GM21390 (cell line): Measurements from ENCODE around the gene SCFD2.

Source experiments
- ATAC-seq: cut with Tn5 transposase; IDR thresholded peaks from one replicate; pipeline ENCODE4 v1.9.1; 2021; ENCODE audit not compliant: unreplicated experiment

The SCFD2 gene

DNA sequence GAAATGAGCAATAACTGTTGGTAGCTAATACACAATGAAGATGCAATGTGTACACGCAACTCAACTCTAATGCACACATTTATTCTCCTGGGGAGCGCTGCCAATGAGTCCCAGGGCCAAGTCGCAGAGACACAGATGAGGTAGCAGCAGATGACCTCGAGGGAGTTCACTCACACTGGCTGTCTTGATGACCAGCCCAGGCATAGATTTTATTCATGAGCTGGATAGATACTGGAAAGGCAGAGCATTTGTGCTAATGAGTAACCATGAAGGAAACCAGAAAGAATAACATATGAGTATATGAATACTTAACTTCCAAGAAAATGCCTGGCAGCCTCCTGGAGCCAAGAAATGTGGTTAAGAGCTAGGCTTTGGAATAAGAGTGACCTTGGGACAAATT is 461.4 kb downstream of the SCFD2 start:
- no peak for ATAC-seq

- ATAC-seq, result no peak
These were observed 462.6 kb downstream of the SCFD2 start for GRCh38 chr4:52903273-52903672.

DNA sequence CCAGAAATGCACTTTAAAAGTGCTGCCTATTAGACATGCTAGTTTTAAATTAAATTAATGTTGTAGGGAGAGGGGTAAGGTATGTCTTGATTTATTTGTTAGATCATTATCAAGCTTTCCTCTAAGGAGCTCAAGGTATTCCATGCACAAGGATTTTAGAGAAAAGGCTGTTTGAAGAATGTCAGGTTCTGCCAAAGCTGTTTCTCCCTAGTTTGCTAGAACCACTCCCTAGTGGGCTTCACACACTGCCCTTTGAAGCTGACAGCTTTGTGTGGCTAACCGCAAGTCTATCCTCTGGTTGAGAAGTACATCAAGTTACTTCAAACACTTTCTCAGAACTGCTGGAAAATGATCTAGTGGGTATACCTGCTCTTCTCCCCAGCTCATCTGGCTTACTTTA is 471.4 kb downstream of the SCFD2 start:
- ATAC-seq, result no peak

DNA sequence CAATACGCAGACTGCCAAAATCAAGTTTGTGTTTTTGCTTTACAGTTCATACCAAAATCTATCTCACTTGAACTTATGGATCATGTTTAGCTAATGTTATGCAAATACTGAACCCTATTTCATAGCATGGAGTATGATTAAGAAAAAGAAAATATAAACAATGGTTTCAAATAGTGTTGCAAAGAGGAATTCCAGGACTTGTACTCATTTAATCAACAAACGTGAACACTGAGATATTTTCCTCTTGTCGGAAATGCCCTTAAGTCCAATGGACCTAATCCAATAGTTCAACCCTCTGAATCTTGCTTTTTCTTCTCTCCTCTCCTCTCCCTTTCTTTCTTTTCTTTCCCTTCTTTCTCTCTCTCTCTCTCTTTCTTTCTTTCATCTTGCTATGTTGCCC is 473.0 kb downstream of the SCFD2 start:
- no peak for ATAC-seq

- ATAC-seq, result no peak
These were observed 474.1 kb downstream of the SCFD2 start for GRCh38 chr4:52891743-52892142.

DNA sequence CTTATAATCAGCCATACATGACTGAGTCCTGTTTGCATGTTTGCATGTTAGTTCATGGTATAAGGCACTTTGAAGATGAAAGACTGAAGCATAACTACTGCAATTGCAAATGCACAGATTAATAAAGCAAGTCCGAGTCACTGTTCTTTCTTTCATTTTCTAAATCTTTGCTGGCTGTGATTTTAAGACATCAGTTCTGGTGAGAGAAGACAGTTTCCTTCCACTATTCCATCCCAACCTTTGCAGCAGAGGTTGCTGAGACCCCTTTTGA is 475.4 kb downstream of the SCFD2 start:
- no peak for ATAC-seq

DNA sequence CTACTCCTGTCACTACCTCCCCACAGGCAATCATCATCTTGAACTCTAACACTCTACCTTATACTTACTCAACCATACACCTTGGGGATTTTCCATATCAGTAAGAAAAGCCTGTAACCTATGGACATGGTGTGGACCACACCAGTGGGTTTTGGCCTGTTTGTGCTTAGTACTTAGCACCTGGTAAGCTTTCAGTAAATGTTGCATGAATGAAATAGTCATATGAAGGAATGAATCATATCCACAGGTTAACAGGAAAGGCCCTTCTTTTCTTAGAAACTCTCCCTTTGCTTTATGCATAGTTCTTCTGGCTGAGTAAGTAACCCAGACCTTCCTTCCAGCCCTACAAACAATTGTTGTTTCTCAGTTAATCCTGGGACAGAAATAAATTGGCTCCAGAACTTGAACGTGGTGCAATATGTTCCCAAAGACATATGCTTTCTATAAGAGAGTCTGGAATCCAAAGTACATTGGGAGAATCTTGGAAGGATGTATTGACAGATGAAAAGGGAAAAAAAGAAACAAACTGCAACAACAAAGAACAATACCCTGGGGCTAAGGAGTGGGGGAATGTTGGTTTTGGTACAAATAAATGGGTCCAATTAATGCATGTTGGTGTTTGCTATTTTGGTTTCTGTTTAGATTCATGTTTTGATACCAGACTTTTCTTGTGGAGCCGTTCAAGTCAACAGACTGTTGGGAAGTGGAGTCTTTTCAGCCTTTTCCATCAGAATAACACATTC is 475.9 kb downstream of the SCFD2 start:
- no peak for ATAC-seq

DNA sequence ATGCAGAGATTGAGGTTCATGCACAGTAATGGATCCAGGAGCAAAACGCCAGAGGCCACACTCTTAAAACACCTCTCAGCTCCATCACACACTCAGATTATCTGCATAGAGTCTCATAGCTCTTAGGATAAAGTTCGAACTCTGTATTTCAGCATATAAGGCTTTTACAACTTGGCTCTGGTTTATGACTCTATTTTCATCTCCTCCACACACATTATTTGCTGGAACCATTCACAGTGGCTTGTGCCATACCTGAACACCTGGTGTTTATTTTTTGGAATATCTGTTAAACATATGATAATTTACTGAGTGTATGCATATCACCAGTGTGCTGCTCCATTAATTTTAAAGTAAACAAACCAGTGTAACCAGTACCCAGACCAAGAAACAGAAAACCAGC is 476.5 kb downstream of the SCFD2 start:
- no peak for ATAC-seq

DNA sequence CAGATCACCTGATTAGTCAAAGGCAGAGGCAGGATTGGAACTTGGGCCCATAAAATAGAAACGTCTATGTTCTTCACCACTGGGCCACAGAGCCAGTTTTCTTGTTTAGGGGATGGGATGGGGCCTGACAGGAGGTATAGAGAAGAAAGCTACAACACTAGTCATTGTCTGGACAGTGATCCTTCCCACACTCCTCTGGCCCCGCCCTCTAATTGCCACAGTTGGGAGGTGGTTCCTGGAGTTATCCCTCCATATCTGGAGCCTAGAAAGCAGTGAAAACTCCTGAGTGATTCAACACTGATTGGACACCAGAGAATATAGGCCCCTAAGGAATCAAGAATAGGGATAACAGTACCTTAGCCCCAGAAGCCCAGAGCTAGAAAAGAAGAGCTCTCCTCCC is 480.9 kb downstream of the SCFD2 start:
- ATAC-seq, result no peak

GRCh38 chr4:52883707-52884669 is 481.9 kb downstream of the SCFD2 start:
- no peak for ATAC-seq

- ATAC-seq, result no peak
These were observed 482.7 kb downstream of the SCFD2 start for GRCh38 chr4:52883183-52883621.

DNA sequence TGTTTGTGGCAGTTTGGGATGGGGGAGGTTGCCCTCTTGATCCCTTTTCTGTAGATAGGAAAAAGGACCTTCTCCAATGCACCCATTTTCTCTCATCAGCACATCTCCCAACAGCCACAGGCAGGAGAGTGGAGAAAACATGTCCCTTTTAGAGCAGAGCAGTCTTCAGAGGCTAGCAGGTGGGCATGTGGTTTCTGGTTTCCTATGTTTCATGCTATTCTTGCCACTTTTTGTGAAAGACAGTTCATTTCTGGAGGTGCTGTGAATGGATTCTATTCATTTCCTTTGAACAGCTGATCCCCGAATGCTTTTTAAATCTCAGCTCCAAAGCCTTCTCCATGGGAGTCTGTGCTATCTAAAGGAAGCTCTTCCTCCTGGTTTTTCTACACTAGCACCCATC is 484.9 kb downstream of the SCFD2 start:
- ATAC-seq, result no peak

- ATAC-seq, result no peak
These were observed 486.4 kb downstream of the SCFD2 start for GRCh38 chr4:52879471-52879870.

DNA sequence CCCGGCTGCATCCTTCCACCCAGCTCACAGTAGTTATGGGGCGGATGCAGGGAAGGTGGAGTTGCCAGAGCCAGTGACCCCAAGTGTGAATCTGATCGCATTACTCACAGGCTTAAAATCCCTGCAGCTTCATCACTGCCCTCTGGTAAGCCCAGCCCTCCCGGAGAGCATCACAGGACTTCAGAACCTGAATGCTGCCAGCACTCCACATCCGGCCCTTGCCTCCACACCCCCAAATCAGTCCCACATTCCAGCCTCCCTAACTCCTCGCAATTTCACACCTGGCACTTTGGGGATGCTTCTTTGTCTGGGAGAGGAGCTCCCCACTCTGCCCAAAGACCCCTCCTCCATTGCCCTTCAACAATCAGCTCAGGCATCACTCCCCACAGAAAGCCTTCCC is 488.2 kb downstream of the SCFD2 start:
- ATAC-seq, result no peak

DNA sequence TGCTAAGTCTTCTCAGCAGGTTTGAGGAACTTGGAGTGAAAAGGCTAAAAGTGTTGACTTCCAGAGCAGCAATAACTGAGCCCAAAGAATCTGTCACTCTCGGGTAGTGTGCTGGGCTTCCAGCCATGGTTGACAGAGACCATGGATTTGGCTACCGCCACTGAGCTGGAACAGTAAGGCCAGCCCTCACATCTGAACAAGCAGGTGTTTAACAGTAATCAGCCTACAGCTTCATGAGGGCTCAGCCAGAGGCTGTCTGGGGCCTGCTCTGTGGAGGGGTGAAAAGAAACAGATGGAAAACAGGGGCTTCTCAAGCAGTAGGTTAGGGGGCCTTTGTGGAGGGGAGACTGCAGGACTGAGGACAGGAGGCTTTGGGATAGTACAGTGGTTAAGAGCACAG is 488.8 kb downstream of the SCFD2 start:
- no peak for ATAC-seq

GRCh38 chr4:52876069-52876468 is 489.8 kb downstream of the SCFD2 start:
- ATAC-seq, result no peak

DNA sequence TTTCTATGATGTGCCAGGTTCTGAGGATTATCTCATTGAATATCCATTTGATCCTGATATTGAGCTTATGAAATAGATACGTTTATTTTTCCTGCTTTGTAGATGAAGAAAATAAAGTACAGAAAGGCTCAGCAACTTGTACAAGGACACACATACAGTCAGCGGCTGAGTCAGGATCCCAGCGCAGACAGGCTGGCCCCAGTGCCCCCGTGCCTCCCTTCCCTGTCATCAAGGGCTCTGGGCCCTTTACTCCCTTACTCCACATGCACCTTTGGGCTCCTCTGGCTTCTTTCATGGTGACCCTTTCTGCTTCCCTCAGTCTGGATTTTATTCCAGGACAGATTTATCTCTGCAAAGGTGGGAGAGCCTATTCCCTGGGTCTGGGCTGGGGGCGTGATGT is 490.9 kb downstream of the SCFD2 start:
- no peak for ATAC-seq

DNA sequence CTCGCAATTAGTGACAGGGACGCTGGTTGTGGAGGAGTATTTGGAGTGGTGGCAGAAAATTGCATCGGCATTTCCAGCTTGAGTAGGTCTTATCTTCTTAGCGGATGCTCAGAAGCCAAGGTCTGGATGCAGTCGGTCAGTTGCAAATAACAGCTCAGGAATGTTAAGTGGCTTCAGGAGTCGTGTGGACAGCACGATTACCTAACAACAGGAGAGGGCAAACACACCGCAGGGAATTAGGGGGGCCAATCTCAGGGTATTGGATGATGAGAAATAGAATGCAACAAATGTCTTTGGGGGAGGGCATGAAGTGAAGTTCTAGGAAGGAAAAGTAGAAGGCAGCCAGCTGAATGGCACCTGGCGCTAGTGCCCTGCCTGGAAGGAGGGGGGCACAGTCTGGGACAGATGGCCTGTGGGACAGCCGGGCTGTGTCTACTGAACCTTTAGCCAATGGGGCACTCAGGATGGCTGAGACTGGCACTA is 492.0 kb downstream of the SCFD2 start:
- no peak for ATAC-seq

DNA sequence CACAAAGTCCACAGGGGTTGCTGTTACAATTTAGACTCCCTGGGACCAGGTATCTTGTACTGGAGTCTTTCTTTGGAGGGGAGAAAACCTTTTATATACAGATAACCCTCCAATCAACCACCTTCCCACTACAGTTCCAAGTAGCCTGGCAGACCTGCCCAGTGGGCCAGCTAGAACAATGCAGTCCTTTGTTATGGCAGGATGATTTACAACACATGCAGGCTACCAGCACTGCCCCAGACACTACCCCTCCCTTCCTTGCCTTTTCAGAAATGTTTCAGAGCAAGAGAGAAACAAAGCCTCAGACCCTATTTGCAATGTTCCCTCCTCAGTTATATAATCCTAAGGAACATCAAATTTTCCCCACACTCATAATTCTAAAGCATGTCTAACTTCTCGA is 492.7 kb downstream of the SCFD2 start:
- no peak for ATAC-seq

DNA sequence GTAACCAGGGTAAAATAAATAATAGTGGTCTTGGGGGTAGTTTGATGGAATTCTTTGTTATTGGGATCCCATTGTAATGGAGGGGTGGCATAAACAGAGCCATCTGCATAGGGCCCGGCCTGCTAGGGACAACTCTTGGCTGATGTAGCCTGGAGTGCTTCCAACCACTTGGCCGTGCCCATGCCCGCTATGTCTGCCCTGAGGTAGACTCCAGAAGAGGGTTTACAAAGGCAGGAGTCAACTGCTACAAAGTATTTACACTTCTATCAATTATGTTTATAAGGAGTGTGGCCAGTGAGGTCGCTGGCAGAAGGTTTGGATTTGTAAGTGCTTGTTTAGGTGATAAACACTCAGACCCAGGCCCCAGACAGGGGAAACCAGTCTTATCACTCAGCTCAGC is 495.6 kb downstream of the SCFD2 start:
- ATAC-seq, result no peak

GRCh38 chr4:52869656-52870055 is 496.2 kb downstream of the SCFD2 start:
- ATAC-seq, result no peak

DNA sequence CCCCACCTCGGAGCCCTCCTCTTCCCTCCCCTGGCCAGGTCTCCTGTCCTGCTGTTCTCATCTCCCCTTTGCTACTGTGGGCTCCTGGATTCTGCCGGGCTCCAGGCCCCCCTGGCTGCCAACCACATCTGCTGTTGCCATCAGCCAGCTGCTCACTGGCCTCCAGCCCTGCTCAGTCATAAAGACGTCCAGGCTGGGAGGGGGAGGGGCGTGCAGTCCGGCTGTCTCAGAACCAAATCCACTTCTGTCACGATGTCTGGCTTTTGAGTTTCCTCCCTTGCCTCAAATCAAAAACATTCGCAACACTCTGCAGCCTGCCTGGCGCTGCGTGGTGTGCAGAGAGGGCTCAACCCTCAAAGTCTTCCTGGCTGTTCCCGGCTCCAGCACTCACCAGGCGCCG is 496.7 kb downstream of the SCFD2 start:
- no peak for ATAC-seq
